Activated CD4-positive, alpha-beta T cell treated with anti-CD3 and anti-CD28 coated beads, Interleukin-2, amount 10 ng/mL, durations not matched to agents 7 days and 5 days (primary cell): ENCODE measurements around the gene MYO18B. TPM values are rescaled to one million over a fixed set of nuclear protein-coding genes. Genes with fewer than 3 reads are reported as not detected.

Experiments
- CTCF ChIA-PET: fragments of 350-600 bp; sonication (Branson Sonifier 250); formaldehyde crosslinking; loops from one replicate; lab custom pipeline; 2021; ENCODE audit warnings: antibody characterized with exemption; lab: Charles Lee
- POLR2A ChIA-PET: fragments of 350-600 bp; sonication (Branson Sonifier 250); formaldehyde crosslinking; loops from one replicate; lab custom pipeline; 2021; ENCODE audit warnings: antibody characterized with exemption; lab: Charles Lee
- DNase-seq: peaks from one replicate; pipeline ENCODE4 v3.0.0-alpha.2; 2020
- H3K27ac Mint-ChIP-seq: one replicate; pipeline ENCODE4 v1.8.0; 2021; ENCODE audit warnings: mild to moderate bottlenecking, moderate library complexity, mixed read lengths
- H3K27me3 Mint-ChIP-seq: one replicate; pipeline ENCODE4 v1.8.0; 2021; ENCODE audit warnings: mixed read lengths
- H3K36me3 Mint-ChIP-seq: one replicate; pipeline ENCODE4 v1.8.0; 2021; ENCODE audit warnings: low read depth, mixed read lengths
- H3K4me1 Mint-ChIP-seq: one replicate; pipeline ENCODE4 v1.8.0; 2021; ENCODE audit warnings: mixed read lengths
- H3K4me3 Mint-ChIP-seq: one replicate; pipeline ENCODE4 v1.8.0; 2021; ENCODE audit warnings: mild to moderate bottlenecking, moderate library complexity, mixed read lengths
- H3K9me3 Mint-ChIP-seq: one replicate; pipeline ENCODE4 v1.8.0; 2021; ENCODE audit warnings: mixed read lengths
- total RNA-seq, 2 experiments: library from RNA; stranded (reverse); gene quantifications; one replicate each; pipeline ENCODE4 v1.2.3, GENCODE V29; 2021

The MYO18B gene
- total RNA-seq, 2 experiments from 2014 or later, result 2.0 TPM

DNA sequence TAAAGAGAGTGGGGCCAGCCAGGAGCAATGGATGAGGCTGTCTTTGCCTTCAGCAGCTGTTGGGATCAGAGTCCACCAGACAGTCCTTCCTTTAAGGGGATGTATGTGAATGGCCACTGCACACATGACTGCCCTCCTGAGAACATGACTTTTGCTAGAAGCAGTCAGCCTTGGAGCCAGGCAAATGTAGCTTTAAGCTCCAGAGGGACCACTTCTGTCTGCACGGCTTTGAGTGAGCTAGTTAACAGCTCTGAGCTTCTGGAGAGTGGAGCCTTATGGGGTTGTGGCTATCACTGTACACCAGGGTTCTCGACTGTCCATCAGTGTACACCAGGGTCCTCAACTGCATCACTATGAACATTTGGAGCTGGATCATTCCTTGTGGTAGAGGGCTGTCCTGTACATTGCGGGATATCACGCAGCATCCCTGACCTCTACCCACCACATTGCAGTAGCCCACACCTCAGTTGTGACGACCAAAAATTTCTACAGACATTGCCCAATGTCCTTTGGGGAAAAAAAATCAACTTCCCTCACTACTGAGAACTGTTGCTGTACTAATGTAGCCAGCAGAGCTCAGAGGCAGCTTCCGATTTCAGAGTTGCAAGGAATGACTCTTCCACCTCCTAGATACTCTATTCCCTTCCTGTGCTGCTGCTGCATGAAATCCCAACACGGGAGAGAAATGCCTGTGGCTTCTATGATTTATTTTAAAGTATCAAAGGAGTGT is 169.4 kb downstream of the MYO18B start:
- H3K27me3 Mint-ChIP-seq, result peaks cover 16% of the 10 kb centered on the region

DNA sequence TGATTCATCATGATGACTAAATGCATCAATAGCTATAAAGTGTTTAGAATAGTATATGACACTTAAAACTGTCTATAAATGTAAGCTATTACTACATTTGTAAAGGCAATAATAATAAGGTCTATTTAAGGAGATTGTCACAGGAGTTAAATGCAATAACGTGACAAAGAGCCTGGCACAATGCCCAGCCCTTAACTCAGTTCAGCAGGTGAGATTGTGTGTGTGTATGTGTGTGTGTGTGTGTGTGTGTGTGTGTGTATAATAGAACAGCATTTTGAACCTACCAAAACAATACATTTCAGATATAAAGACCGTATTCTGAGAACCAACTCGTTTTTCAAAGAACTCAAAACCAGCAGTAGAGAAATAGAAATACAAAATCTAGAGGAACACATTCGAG is 177.5 kb downstream of the MYO18B start:
- CTCF ChIA-PET, result interaction anchor here (1.2 kb wide), 1 partner anchor 11 kb away, joined by 3 read pairs; no protein-coding TSS in a partner anchor
- Mint-ChIP-seq H3K4me1 (no peaks in the 10 kb centered on the region), H3K9me3 (no peaks in the 10 kb centered on the region), H3K27ac (no peak overlapping the region), H3K27me3 (peaks cover 9% of the 10 kb centered on the region), H3K36me3 (no peaks in the 10 kb centered on the region), H3K4me3 (no peak overlapping the region)
- no peak for DNase-seq
- POLR2A ChIA-PET, result interaction anchor here (0.5 kb wide), 1 partner anchor 32 kb away, joined by 3 read pairs; no protein-coding TSS in a partner anchor

More for the DNA sequence above, 169.4 kb downstream of the MYO18B start:
- H3K36me3 Mint-ChIP-seq, result no peaks in the 10 kb centered on the region
- no peak for DNase-seq
- H3K27ac Mint-ChIP-seq, result no peak overlapping the region
- no peaks in the 10 kb centered on the region for H3K4me1 Mint-ChIP-seq
- ChIA-PET POLR2A (no interaction called here), CTCF (no interaction called here)
- no peak overlapping the region for H3K4me3 Mint-ChIP-seq
- H3K9me3 Mint-ChIP-seq, result no peaks in the 10 kb centered on the region

DNA sequence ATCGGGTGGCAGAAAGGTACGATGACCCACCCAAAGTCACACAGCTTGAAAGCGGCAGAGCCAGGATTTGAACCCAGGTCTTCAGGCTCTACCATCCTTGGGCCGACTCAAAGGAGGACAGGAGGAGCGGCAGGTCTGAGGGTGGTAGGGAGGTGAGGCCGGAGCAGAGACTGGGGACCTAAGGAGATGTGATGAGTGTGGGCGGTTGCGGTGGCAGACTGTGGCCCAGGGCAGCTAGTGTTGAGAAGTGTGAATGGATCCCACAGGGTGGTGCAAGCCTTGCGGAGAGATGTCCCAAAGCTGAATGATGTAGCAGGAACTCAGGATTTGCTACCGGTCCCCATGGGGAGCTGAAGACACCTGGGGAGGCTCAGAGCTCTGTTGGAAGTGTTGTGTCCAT is 180.2 kb downstream of the MYO18B start:
- POLR2A ChIA-PET, result no interaction called here

DNA sequence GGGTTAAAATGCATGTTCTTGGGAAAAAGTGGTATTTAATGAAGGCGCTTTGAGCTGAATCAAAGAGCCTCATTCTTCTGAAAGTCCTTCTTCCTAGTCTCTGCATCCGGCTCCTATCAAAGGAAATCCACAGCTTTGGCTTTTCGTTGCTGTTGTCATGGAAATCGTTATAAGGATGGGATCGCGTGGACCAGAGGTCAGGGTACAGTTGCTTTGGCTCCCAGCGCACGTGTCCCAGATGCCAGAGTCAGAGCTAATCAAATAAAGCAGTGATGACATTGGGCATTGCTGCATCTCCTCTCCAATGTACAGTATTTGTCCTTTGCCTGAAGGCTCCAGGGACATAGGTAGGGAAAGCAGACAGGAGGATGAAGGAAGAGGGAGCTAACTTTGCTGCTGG is 181.9 kb downstream of the MYO18B start:
- H3K4me1 Mint-ChIP-seq, result no peaks in the 10 kb centered on the region
- no peaks in the 10 kb centered on the region for H3K9me3 Mint-ChIP-seq
- no peak overlapping the region for H3K27ac Mint-ChIP-seq
- no peaks in the 10 kb centered on the region for H3K36me3 Mint-ChIP-seq
- CTCF ChIA-PET, result interaction anchor here (0.6 kb wide), 1 partner anchor 485 kb away, joined by 3 read pairs; no protein-coding TSS in a partner anchor
- H3K27me3 Mint-ChIP-seq, result peaks cover 1% of the 10 kb centered on the region
- POLR2A ChIA-PET, result no interaction called here
- H3K4me3 Mint-ChIP-seq, result no peak overlapping the region
- no peak for DNase-seq

More for the DNA sequence above, 180.2 kb downstream of the MYO18B start:
- no peak for DNase-seq
- Mint-ChIP-seq H3K4me1 (no peaks in the 10 kb centered on the region), H3K27me3 (peaks cover 6% of the 10 kb centered on the region), H3K9me3 (no peaks in the 10 kb centered on the region), H3K27ac (no peak overlapping the region), H3K4me3 (no peak overlapping the region), H3K36me3 (no peaks in the 10 kb centered on the region)
- CTCF ChIA-PET, result no interaction called here

DNA sequence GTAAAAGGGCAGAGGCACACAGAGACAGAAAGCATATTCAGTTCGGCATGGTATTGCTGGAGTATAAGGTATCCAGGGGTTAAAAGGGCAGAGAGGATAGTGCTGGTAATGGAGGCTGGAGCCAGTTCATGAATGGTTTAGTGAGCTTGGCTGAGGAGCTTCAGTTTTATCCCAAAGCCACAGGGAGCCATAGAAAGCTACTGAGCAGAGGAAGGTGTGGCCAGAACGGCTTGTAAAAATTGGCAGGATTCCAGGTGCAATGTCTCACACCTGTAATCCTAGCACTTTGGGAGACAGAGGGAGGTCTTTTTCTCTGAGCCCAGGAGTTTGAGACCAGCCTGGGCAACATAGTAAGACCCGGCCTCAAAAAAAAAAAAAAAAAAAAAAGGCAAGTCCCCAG is 186.1 kb downstream of the MYO18B start:
- Mint-ChIP-seq H3K4me1 (no peaks in the 10 kb centered on the region), H3K4me3 (no peak overlapping the region), H3K27ac (no peak overlapping the region), H3K36me3 (no peaks in the 10 kb centered on the region), H3K9me3 (no peaks in the 10 kb centered on the region), H3K27me3 (peaks cover 6% of the 10 kb centered on the region)
- ChIA-PET POLR2A (interaction anchor here (0.7 kb wide), 1 partner anchor 9 kb away, joined by 3 read pairs; no protein-coding TSS in a partner anchor), CTCF (no interaction called here)
- DNase-seq, result no peak

DNA sequence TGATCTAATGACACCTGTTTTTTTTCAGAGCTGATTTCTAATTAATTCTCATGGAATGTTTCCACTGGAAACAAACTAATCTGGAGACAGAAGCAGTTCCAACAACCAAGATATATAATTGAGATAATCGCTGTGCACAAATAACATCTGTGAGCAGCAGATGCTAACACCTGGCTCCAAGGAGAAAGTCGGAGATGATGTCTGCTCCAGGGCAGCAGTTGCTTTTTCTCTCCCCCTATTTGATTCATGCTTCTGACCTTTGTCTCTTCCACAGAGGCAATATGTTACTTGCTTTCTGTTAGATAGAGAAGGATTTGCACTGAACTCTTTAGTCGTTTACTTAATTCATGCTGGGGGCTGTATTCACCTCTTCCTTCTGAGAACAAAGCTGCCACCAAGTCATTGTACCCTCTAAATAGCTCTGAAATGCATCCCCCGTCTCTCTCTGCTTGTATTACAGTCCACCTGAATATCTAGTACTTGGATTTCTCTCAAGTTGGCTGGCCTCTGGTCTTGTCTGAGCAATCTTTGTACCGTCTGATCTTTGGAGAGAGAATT is 187.4 kb downstream of the MYO18B start:
- Mint-ChIP-seq H3K4me3 (no peak overlapping the region), H3K4me1 (no peaks in the 10 kb centered on the region), H3K9me3 (no peaks in the 10 kb centered on the region), H3K27ac (no peak overlapping the region), H3K27me3 (peaks cover 7% of the 10 kb centered on the region), H3K36me3 (no peaks in the 10 kb centered on the region)
- CTCF ChIA-PET, result no interaction called here
- POLR2A ChIA-PET, result no interaction called here
- DNase-seq, result no peak

DNA sequence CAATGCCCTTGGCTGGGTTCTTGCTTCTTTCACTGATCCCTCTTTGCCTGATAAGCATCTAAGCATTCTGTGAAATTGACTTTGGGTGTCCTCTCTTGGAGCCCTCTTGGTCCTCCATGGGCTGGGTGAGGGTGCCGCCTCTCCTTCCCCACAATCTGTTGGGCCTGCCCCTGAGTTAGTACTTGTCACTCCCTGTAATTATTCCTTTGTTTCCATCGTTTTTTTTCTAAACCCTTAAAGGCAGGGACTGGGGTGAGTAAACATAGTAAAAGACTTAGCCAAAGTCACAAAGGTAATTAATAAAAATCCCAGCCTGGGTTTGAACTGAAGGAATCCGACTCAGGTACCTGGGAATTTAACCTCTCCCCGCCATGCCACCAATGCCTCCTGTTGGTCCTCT is 188.1 kb downstream of the MYO18B start:
- Mint-ChIP-seq H3K4me3 (no peak overlapping the region), H3K27me3 (peaks cover 9% of the 10 kb centered on the region), H3K27ac (no peak overlapping the region), H3K36me3 (no peaks in the 10 kb centered on the region), H3K4me1 (no peaks in the 10 kb centered on the region), H3K9me3 (no peaks in the 10 kb centered on the region)
- ChIA-PET POLR2A (no interaction called here), CTCF (no interaction called here)
- DNase-seq, result no peak

DNA sequence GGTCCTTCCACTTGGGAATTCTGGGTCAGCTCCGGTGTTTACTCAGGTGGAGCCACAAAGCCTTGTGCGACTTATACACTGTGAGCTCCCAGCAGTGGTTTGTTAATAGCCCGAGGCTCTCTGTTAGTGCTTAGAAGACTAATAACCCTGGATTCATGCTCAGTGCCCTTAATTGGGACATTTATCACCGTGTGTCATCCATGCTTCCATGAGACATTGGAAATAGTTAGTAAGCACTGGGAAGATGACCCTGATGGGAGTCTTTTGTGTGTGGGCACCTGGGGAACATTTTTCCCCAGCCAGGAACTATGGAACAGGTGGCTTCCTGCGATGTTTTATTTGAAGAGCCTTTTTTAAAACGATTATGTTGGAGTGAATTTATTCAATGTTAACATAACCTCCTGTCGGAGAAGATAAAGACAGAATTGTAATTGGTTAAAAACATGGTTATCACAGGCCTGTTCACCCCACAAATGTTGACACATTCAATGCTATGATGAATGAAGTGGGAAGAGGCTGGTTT is 188.9 kb downstream of the MYO18B start:
- H3K27me3 Mint-ChIP-seq, result peaks cover 11% of the 10 kb centered on the region
- ChIA-PET POLR2A (no interaction called here), CTCF (no interaction called here)
- no peaks in the 10 kb centered on the region for H3K4me1 Mint-ChIP-seq
- DNase-seq, result no peak
- no peak overlapping the region for H3K27ac Mint-ChIP-seq
- H3K9me3 Mint-ChIP-seq, result no peaks in the 10 kb centered on the region
- no peak overlapping the region for H3K4me3 Mint-ChIP-seq
- H3K36me3 Mint-ChIP-seq, result no peaks in the 10 kb centered on the region

DNA sequence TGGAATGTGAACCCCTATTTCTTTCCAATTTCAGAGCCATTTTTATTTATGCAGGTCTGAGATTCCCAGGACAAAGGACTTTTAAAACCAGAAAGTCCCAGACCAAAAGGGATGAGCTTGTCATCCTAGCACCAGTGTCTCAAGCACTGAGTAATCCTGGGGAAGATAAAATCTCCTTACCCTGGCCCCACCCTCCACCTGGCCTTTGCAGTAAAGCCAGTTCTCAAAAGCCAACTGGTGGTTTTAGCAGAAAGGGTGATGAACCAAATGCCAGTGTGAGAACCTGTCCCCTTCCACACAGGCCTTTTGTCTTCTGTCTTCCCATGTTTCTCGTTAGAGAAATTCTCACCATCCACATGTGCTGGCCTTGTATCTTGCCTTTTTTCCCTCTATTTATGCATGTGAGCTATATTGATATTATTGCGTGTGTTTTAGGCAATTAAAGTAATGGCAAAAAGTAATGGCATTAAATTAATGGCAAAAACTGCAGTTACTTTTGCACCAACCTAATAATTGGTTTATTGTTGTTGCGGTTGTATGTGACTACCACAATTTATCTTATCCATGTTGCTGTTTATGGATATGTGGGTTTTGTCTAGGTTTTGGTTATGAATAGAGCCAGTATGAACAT is 191.3 kb downstream of the MYO18B start:
- Mint-ChIP-seq H3K4me1 (no peaks in the 10 kb centered on the region), H3K36me3 (no peaks in the 10 kb centered on the region), H3K4me3 (no peak overlapping the region), H3K9me3 (no peaks in the 10 kb centered on the region), H3K27me3 (peaks cover 11% of the 10 kb centered on the region), H3K27ac (no peak overlapping the region)
- CTCF ChIA-PET, result no interaction called here
- no peak for DNase-seq
- POLR2A ChIA-PET, result no interaction called here

DNA sequence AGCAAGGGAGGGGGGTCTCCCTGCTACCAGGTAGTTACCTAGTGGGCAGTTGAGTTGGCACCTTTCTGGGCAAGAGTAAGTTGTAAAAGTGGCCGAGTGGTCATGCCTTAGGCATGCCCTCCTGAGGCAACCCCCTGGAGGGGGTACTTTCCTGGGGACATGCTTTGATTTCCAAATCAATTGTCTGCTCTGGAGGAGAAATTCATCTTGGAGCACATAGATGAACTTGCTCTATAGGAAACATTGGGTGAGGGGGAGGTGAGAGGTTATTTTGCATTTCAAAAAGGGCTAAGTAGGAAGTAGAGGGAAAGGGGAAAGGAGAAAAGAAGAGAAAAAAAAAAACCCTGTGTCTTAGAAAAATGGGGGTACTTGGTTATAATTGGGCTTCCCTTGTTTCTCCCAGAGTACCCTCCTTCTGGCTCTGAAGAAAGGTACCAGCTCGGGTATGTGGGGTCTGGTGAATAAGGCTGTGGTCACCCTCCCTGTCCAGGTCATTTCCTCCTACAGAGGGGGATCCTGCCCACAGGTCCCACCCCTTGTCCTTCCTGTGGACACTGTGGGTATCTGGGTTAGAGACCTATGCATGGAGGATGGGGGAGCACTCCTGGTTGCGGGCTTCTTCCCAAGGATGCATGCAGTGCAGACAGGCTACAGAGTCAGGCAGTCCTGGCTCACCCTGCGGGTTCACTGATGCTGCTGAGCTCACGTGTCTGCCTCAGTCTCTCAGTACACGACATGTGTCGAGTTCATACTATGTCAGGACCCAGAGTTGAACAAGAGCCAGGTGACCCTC is 193.5 kb downstream of the MYO18B start:
- CTCF ChIA-PET, result interaction anchor here (0.9 kb wide), 1 partner anchor 11 kb away, joined by 3 read pairs; no protein-coding TSS in a partner anchor
- no peak for DNase-seq
- no peaks in the 10 kb centered on the region for H3K4me1 Mint-ChIP-seq

DNA sequence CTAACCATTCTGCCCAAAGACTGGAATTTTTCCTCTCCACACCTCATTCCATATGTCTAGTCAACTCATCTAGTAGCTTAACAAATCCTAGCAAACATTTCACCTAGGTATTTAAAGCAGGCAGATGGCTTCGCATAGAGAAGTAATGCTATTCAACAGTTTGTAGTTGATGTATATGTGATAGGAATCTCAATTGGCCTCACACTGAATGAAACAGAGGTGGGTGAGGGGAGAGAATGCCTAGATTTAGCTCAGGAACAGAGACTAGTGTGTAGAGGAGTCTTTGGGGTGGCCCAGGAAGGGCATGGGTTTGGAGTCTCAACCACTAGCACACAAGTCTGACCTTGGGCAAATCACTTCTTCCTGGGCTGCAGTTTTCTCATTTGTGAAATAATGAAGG is 196.2 kb downstream of the MYO18B start:
- POLR2A ChIA-PET, result no interaction called here

More for the DNA sequence above, 193.5 kb downstream of the MYO18B start:
- H3K27ac Mint-ChIP-seq, result no peak overlapping the region
- POLR2A ChIA-PET, result no interaction called here
- no peaks in the 10 kb centered on the region for H3K9me3 Mint-ChIP-seq
- no peak overlapping the region for H3K4me3 Mint-ChIP-seq
- H3K27me3 Mint-ChIP-seq, result peaks cover 6% of the 10 kb centered on the region
- no peaks in the 10 kb centered on the region for H3K36me3 Mint-ChIP-seq

DNA sequence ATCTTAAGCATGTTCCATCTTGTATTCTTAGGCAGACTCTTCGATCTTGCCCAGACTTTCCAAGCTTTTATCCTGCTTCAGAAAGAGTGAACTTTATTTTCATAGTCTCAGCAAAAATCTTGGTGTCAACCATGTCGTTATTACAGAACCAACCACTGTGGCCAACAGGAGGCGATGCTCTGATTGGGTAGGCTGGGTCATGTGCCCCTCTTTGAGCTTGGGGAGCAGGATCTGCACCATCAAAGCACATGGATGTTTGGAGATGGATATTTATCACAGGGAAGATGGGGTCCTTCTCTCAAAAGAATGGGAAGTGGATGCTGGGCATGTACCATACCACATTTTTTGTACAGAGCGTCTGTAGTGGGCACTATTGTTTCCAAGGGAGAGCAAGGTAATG is 197.4 kb downstream of the MYO18B start:
- no peak overlapping the region for H3K27ac Mint-ChIP-seq
- no peaks in the 10 kb centered on the region for H3K9me3 Mint-ChIP-seq
- peaks cover 9% of the 10 kb centered on the region for H3K27me3 Mint-ChIP-seq
- DNase-seq, result no peak
- ChIA-PET POLR2A (no interaction called here), CTCF (no interaction called here)
- no peaks in the 10 kb centered on the region for H3K36me3 Mint-ChIP-seq
- H3K4me1 Mint-ChIP-seq, result no peaks in the 10 kb centered on the region
- H3K4me3 Mint-ChIP-seq, result no peak overlapping the region

More for the DNA sequence above, 196.2 kb downstream of the MYO18B start:
- Mint-ChIP-seq H3K27ac (no peak overlapping the region), H3K27me3 (peaks cover 11% of the 10 kb centered on the region), H3K4me1 (no peaks in the 10 kb centered on the region), H3K9me3 (no peaks in the 10 kb centered on the region), H3K36me3 (no peaks in the 10 kb centered on the region), H3K4me3 (no peak overlapping the region)
- DNase-seq, result no peak
- CTCF ChIA-PET, result no interaction called here
